Urothelium cell line (cell line): ENCODE measurements around the gene LARP4.
"Not testable (repeated sequence)": the region's sequence is repeated elsewhere in the genome, so short reads cannot be mapped to it uniquely, and the experiment has no call there.

Source experiments
- DNase-seq: peaks from one replicate; pipeline ENCODE4 v3.0.0; 2011; ENCODE audit warnings: low spot score, mixed read lengths
- FAIRE-seq: peaks from 2 replicates; lab custom pipeline; 2011; peaks lifted over from hg19 to GRCh38; lab: Jason Lieb, UNC

LARP4 gene

DNA sequence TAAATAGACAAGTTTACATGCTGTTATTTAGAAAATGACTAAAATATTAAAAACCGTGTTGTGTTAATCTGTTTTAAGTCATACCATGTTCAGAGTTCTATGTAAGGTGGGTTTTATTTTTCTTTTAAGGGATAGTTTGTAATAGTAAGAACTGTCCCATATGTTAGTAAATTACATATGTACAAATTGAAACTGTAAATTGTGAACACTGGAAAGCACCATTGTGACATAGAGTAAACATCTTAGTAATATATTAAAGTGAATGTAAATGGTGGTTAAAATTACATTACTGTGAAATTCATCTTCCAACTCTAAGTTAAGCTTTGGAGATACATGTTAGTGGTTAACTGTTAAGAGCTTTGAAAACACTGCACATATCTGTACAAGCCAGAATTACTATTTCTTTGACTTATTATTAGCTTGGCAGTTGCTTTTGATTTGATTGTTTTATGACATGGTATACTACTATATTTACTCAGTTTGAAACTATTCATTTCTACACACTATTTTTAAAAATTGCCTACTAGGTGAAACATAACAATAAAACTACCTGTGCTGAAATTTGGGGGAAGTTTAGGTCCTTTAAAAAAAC is 76.7 kb downstream of the LARP4 start:
- FAIRE-seq: no peak
- DNase-seq: no peak

DNA sequence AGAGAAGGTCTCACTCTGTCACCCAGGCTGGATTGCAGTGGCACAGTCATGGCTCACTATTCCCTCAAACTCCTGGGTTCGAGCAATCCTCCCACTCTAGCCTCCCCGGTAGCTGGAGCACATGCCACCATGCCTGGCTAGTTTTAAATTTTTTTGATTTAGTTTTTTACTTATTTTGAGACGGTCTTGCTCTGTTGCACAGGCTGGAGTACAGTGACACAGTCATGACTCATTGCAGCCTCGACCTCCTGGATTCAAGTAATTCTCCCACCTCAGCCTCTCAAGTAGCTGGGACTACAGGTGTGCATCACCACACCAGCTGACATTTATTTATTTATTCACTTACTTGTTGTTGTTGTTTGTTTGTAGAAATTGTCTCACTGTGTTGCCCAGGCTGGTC is 81.9 kb downstream of the LARP4 start:
- DNase-seq: no peak
- no peak for FAIRE-seq

DNA sequence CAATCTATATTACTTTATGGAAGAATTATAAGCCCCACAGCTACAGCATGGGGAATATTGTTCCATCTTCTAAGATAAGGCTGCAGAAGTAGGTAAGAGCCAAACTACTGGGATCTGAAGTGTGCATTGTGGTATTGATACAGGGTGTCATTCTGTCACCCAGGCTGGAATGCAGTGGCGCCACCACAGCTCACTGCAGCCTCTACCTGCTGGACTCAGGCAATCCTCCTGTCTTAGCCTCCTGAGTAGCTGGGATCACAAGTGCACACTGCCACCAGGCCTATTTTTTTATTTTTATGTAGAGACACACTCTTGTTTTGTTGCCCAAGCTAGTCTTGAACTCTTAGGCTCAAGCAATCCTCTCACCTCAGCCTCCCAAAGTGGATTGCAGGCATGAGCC is 82.8 kb downstream of the LARP4 start:
- FAIRE-seq (no peak), DNase-seq (no peak)

DNA sequence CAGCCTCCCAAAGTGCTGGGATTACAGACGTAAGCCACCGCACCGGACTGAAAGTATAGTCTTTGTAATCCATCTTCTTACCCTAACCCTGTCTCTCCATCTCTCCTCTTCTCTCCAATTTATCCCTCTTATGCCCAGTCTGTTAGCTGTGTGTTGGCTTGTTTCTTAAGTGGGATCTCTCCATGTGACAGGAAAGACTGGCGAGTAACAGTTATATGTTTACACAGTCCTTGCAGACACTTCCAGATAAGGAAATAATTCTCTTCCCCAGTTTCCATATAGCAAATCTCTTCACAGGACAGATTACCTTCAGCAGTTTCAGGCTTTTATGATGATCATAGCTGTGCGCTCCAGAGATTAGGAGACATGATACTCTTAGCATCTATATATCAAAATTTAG is 88.1 kb downstream of the LARP4 start:
- DNase-seq: no peak
- no peak for FAIRE-seq

DNA sequence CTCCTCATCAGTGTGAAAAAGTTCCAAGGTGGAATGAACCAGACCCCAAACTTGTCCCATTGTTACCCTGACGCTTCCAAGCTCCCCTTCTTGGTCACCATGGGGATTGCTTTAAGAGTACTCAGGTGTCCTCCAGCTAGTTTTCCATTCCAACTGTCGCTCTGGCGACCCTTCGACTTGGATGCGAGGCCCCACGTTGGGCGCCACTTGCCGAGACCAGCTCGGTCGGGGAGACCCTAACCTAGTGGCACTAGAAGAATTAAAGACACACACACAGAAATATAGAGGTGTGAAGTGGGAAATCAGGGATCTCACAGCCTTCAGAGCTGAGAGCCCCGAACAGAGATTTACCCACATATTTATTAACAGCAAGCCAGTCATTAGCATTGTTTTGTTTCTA is 97.4 kb downstream of the LARP4 start:
- not testable (repeated sequence) for DNase-seq, FAIRE-seq

DNA sequence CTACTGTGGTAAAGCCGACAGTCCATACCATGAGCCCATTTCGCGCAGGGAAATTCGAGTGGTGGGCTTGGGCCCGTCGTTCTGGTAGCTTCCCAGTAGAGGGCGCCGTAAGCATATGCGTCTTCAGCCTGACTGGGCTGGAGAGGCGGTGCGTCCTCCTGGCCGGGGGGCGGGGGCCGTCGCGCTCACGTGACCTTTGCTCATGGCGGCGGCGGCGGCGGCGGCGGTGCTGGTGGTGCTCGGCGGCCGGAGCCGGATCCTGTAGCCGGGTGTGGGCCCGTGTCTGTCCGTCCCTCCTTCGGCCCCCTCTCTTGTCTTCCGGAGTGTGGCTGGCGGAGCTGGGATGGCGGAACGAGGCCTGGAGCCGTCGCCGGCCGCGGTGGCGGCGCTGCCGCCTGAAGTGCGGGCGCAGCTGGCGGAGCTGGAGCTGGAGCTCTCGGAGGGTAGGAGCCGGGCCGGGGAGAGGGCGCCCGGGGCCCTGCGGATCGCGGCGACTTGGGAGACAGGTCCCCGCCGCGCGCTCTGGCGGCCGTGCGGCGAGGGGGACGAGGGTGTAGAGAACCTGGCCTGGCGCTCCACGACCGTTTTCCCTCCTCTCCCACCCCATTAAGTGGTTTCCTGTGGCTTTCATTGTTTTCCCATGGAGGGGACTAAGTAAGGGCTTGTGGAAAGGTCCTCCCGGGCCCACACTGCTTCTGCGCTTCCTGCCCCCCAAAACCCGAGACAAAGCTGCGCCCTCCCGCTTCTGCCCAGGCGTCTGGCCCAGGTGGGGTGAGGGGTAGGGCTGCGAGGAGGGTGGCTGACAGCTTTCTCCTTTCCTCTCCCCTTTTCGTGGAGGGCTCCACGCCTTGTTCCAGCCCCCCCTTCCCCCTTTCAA is 104.4 kb downstream of the LARP4 start, which contains the start of gene DIP2B:
Gene DIP2B, plus strand, starts transcription at position 188 of the 877 bp plus-strand sequence. Its CDS starts 156 bp downstream, at position 344.
- FAIRE-seq: no peak
- DNase-seq: peak; percentile 92

DNA sequence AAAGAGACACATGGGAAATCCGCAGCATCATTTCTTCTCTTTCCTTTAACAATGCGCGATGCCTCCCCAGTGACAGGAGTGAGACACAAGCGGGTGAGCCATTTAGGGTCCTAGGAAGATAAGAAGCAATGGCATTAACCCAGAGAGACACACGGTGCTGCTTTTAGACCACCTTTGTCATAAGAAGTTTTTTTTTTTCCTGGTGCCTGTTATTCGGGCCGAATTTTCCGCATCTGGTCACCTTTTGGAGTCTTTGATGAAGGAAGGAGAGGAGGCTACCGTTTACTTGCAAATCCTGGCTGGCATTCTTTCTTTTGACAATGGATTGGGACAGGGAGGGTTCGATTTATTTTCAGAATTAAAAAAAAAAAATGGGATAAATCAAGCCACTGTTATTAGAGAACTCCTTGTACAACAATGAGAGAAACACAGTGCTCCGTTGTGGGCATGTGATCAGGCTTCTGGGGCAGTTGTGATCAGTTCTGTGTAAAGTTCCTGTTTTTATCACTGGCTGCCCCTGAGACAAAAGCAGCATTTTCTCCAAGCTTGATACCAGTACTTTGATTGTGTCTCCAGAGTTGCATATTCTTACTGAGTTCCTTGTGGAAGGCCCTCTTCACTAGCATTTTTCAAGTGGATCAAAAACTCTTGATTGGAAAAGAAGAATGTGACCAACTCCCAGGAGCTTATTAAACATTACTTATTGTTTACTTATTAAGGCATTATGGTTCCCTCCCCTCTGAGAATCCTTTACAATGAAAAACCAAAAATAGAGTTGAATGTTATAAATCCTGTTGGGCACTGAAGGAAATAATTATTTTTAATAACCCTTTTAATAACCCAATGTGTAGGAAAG is 105.2 kb downstream of the LARP4 start:
- no peak for FAIRE-seq

DNA sequence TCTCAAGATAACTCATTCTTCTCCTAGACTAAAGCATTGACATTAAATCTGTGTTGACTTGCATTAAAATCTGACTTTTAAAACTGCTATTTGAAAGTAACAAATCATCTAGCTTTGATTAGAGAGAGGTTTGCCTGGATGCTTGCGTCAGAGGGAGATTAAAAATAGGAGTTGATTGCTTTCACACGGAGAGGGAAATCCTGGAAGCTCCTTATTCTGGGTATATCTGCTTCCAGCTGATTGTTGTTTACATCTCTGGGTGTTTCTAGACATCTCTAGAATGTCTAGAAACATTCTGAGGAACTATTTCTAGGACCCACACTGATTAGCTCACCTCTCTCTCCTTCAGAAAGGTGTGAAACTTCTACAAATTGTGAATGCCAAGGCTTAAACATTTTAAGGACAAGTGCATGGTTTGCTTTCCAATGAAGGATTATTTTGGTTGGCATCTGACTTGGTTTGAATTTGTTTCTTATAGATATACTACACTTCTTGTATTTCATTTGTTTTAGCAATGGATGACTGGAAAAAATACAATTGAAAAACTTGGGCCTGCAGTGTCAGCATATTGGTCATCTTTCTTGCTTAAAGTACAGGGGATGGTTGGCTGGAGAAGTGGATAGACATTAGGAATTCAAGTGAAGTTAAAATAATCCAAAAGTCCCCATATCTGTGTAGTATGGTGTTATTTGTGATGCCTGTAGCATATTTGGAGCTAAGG is 106.2 kb downstream of the LARP4 start:
- no peak for FAIRE-seq
- DNase-seq: no peak

More for the DNA sequence above, 105.2 kb downstream of the LARP4 start:
- no peak for DNase-seq

DNA sequence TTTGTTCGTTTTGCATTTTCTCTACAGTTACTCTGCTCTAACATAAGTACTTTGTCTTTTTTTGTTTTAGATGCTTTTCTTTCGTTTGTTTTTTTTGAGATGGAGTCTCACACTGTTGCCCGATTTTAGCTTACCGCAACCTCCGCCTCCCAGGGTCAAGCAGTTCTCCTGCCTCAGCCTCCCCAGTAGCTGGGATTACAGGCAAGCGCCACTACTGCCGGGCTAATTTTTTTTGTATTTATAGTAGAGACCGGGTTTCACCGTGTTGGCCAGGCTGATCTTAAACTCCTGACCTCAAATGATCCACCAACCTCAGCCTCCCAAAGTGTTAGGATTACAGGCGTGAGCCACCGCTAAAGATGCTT is 106.8 kb downstream of the LARP4 start:
- no peak for FAIRE-seq
- DNase-seq: no peak

DNA sequence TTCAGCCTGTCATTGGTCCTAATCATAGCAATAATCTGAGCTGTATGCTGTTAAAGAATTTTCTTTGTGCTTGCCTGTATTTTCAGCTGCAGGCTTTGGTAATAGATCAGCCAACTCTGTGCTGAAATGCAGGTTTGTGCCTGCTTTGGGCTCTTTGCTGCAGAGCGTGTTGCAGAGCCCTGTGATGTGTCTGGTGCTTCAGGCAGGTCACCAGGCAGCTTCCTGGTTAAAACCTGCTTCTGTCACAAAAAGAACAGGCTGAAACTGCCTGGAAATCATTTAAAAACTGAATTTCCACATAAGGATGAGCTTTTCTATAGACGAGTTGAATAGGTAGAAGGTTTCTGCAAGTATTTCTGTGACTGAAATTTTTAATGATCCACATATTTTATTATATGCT is 107.2 kb downstream of the LARP4 start:
- FAIRE-seq: no peak
- no peak for DNase-seq

DNA sequence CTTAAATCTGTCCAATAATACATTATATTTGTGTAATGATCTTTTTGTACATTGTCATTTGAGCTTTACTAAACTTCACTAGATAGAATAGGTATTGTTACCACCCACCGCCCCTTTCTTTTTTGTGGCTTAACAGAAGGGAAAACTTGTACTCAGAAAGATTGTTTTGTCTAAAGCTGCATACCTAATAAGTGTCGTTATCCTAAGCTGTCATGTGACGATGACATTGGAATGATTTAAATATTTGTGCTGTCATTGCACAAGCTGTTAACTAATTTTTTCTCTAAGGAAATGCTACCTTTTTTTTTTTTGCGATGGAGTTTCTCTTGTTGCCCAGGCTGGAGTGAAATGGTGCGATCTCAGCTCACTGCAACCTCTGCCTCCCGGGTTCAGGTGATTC is 107.7 kb downstream of the LARP4 start:
- DNase-seq: no peak
- FAIRE-seq: no peak

DNA sequence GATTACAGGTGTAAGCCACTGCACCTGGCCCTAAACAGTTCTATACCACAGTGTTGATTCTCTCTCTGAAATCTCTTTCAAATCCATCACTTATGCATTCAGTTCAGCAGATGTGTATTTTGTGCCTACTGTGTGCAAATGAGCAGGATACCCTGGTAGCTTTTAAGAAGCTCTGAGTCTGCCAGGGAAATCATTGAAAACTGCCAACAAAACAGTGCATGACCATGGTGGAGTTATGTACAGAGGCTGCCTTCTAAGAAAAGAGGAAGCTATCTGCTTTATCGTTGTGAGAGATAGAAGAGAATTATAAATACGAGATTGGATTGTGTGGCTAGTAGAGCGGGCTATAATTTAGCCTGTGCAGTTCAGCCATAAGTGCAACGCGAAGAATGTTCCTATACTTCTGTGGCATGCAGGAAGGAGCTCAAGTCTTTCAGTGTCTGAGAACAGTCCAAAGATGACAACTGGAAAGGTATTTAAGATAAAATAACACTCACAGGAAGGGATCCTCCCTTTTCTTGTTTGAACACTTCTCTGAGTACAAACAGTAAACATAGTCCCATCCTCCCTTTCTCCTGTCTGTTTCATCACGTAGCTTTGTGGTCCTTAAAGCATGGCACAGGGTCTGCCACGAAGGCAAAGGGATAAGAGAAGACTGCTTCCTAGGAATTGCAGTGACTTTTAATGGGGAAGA is 108.4 kb downstream of the LARP4 start:
- no peak for FAIRE-seq
- DNase-seq: no peak

DNA sequence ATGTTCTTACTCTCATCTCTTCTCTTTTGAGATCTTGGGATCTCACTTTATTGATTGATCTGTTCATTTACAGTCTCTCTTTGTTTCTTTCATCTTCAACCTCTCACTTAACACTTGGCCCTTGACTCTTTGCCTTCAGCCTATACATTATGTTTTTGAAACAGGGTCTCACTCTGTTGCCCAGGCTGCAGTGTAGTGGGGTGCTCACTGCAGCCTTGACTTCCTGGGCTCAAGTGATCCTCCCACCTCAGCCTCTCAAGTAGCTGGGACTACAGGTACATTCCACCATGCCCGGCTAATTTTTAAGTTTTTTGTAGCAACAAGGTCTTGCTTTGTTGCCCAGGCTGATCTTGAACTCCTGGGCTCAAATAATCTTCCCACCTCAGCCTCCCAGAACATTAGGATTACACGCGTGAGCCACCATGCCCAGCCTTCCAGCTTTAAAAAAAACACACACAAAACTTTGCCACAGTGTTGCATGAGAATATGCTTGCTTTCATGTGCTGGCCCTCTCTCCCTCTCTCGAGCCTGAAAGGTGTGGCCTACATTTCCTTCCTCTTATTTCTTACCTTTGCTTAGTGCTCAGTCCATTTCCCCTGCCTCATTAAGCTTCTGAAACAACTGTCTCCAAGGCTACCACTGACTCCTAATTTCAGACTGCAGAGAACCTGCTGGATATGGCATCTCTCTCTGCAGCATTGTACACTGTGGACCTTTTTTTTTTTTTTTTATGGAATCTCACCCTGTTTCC is 114.0 kb downstream of the LARP4 start:
- no peak for FAIRE-seq
- no peak for DNase-seq

DNA sequence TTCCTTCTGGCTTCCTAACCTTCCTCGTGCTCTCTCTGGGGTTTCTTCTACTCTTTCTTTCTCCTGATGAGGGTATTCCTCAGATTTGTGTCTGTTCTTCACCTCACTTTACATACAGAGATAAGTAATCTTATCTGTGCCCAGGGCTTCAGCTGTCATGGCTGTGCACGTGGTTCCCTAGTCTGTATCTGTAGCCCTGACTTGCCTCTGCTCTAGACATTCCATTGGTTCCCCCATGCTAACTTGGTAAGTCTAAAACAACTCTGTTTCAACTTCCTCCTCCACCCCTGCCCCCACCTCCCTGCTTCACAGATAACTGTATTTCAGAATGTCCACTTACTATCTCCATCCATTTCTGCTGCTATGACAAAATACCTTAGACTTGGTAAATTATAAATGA is 114.9 kb downstream of the LARP4 start:
- no peak for DNase-seq

DNA sequence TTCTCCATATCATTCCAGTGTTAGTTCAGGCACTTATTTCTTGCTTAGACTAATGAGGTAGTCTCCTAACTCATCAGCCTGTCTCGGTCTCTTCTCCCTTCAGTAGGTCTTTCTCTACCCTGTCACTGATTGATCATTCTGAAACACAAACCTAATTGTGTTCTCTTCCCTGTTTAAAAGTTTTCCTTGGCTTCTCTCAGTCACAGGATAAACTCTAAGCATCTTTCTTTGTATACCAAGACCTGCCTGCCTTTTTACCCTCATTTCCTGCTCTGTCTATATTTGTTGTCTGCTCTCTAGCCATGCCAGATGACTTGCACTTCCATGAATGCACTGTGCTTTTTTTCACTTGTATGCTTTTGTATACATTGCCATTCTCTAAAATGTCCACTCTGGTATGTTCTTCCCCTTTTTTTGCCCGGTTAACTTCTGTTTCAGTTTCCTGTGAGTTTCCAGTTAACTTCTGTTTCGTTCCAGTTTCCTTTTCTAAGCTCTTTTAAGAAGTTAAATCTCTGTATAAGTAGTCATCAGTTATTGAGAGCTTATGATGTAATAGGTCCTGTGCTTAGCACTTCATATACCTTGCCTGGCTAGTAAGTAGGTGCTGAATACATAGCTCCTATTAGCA is 116.8 kb downstream of the LARP4 start:
- no peak for FAIRE-seq
- no peak for DNase-seq

More for the DNA sequence above, 114.9 kb downstream of the LARP4 start:
- no peak for FAIRE-seq

DNA sequence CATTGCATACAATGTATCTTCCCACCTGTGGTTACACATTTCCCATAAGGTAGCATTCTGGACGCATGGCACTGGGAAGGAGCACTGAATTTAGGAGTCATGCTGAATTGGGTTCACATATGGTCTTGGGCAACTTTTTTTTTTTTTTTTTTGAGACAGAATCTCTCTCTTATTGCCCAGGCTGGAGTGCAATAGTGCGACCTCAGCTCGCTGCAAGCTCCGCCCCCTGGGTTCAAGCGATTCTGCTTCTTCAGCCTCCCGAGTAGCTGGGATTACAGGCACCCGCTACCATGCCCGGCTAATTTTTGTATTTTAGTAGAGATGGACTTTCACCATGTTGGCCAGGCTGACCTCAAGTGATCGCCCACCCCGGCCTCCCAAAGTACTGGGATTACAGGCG is 117.4 kb downstream of the LARP4 start:
- no peak for DNase-seq
- no peak for FAIRE-seq

DNA sequence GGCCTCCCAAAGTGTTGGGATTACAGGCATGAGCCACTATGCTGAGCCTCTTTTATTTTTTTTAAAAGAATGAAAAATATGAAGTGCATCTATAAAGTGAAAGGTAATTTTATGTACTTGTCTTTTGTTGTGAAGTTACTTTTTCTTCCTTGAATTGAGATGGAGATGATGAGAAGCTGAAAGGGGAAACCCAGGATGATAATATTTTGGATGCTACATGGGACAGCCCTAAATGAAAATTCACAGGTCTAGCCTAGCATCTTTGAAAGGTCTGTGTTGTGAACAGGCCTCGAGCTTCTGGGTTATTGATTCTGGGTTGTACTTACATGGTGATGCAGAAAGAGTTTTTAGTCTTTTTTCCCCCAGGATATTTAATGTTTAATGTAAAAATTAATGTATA is 118.7 kb downstream of the LARP4 start:
- DNase-seq (no peak), FAIRE-seq (no peak)

DNA sequence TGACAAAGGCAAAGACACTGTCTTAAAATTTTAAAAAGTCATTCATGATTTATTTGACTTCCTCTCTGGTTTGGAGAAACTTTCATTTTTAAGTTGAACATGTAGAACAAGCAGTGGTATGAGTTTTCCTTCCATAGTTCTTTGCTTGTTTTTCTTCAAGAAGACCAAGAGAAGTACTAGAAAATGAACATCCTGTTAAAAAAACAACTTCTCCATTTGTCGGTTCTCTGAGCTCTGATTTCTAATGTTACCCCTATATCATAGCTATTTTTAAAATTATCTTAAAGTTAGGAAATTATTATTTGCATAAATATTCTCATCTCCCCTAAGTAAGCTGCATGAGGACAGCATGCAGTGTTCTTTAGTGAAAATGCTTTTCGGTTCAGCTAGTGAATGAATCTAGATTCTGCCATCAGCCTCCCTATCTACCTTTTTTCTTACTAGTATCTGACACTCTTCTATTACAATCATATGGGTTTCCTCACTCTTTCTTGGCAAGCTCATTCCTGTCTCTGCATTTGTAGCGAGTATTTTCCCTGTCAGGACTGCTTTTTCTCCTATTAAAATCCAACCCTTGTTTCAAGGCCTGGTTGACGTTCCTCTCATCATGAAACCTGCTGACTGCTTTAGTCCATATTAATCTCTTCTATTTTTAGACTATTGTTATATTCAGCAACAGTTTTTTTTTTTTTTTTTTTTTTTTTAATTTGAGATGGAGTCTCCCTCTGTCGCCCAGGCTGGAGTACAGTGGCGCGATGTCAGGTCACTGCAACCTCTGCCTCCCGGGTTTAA is 119.9 kb downstream of the LARP4 start:
- no peak for DNase-seq
- FAIRE-seq: no peak
